Measurements from ENCODE around the gene DCST1. TPM values are rescaled to one million over a fixed set of nuclear protein-coding genes. Genes with fewer than 3 reads are reported as not detected.

Gene DCST1
- polyA plus RNA-seq, 2 of the 4 experiments (the other 2 are of a cell fraction): 0.06 TPM; not detected in 1

DNA sequence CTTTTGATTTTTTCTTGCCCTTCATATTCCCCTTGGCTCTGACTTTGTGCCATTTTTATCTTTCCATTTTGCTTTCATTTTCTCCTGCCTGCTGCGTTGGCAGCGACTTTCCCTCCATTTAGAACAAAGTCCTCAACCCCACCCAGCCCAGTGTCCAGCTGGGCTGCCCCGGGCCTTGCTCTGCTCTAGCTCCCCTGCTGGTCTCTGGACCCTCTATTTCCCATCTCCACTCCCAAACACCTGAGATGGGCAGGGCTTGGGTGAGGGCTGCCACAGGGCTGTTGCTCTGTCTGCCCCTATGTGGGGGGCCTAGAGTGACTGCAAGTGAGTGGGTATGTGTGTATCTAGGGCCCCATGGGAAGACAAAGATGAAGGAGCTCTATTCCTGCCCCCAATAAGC is 10.2 kb downstream of the DCST1 start (continued):
- no peak for TF ChIP-seq ELK1 (IDR thresholded peaks at IDR 0.05; ENCODE audit: low read depth, low read length)
- no peak for TF ChIP-seq FOSB (CRISPR knock-in tag; IDR thresholded peaks at IDR 0.05)

DNA sequence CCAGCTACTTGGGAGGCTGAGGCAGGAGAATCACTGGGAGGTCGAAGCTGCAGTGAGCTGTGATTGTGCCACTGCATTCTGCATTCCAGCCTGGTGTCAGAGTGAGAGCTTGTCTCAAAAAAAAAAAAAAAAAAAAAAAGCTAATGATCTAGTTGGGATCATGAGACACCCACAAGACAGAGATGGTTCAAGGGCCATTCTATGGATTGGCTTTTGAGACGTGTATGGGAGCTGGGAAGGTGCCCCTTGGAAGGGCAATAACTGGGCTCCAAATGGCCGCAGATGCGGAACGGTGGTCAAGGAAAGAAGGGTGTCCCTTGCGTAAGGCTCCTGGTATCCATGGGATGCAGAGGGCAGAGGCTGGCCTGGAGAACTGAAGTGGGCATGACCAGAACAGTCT is 10.7 kb downstream of the DCST1 start:
- no peak for FAIRE-seq
- Histone ChIP-seq H3K4me3 (no peak overlapping the region), H3K4me2 (peak overlapping the region; percentile 34), H3K9me3 (no peaks in the 10 kb centered on the region), H3K27ac (peak overlapping the region; percentile 69 to 86), H3K4me1 (peaks cover 32% of the 10 kb centered on the region)
- ChIA-PET CTCF (interaction anchor here (0.5 to 5.9 kb wide), 12 partner anchors 38 to 440 kb away, joined by 3 to 36 read pairs (median 4); no protein-coding TSS in a partner anchor), POLR2A (interaction anchor here (0.7 kb wide), 1 partner anchor 80 kb away, joined by 6 read pairs; no protein-coding TSS in a partner anchor)
- DNase-seq (ENCODE audit: low read depth in 1 of 2, low spot score in 1 of 2): no peak
- ATAC-seq: no peak
- 75% methylated on average over 6 of the region's 6 CpGs for WGBS (ENCODE audit: missing lambda C conversion rate)
- TF ChIP-seq BHLHE40 (IDR thresholded peaks at IDR 0.05; ENCODE audit: low read depth, low read length): no peak
- TF ChIP-seq ZC3H11A (IDR thresholded peaks at IDR 0.05): no peak
- TF ChIP-seq, protein P1, sequence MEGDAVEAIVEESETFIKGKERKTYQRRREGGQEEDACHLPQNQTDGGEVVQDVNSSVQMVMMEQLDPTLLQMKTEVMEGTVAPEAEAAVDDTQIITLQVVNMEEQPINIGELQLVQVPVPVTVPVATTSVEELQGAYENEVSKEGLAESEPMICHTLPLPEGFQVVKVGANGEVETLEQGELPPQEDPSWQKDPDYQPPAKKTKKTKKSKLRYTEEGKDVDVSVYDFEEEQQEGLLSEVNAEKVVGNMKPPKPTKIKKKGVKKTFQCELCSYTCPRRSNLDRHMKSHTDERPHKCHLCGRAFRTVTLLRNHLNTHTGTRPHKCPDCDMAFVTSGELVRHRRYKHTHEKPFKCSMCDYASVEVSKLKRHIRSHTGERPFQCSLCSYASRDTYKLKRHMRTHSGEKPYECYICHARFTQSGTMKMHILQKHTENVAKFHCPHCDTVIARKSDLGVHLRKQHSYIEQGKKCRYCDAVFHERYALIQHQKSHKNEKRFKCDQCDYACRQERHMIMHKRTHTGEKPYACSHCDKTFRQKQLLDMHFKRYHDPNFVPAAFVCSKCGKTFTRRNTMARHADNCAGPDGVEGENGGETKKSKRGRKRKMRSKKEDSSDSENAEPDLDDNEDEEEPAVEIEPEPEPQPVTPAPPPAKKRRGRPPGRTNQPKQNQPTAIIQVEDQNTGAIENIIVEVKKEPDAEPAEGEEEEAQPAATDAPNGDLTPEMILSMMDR (IDR thresholded peaks at IDR 0.05): no peak
- TF ChIP-seq RAD21 (conservative IDR thresholded peaks at IDR 0.05 in 1 of 2, IDR thresholded peaks at IDR 0.05 in 1 of 2): no peak
- no peak for TF ChIP-seq HOXB5 (CRISPR knock-in tag; IDR thresholded peaks at IDR 0.05)
- TF ChIP-seq RCOR1 (IDR thresholded peaks at IDR 0.05; ENCODE audit: low read depth, low read length): no peak
- no peak for TF ChIP-seq MYC (IDR thresholded peaks at IDR 0.05; ENCODE audit: borderline replicate concordance, low read length)
- TF ChIP-seq HES2 (IDR thresholded peaks at IDR 0.05): no peak
- TF ChIP-seq, protein P2, sequence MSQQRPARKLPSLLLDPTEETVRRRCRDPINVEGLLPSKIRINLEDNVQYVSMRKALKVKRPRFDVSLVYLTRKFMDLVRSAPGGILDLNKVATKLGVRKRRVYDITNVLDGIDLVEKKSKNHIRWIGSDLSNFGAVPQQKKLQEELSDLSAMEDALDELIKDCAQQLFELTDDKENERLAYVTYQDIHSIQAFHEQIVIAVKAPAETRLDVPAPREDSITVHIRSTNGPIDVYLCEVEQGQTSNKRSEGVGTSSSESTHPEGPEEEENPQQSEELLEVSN (IDR thresholded peaks at IDR 0.05; ENCODE audit: borderline replicate concordance, low read depth): no peak
- TF ChIP-seq PHF8 (IDR thresholded peaks at IDR 0.05; ENCODE audit: borderline replicate concordance, low read depth): no peak

DNA sequence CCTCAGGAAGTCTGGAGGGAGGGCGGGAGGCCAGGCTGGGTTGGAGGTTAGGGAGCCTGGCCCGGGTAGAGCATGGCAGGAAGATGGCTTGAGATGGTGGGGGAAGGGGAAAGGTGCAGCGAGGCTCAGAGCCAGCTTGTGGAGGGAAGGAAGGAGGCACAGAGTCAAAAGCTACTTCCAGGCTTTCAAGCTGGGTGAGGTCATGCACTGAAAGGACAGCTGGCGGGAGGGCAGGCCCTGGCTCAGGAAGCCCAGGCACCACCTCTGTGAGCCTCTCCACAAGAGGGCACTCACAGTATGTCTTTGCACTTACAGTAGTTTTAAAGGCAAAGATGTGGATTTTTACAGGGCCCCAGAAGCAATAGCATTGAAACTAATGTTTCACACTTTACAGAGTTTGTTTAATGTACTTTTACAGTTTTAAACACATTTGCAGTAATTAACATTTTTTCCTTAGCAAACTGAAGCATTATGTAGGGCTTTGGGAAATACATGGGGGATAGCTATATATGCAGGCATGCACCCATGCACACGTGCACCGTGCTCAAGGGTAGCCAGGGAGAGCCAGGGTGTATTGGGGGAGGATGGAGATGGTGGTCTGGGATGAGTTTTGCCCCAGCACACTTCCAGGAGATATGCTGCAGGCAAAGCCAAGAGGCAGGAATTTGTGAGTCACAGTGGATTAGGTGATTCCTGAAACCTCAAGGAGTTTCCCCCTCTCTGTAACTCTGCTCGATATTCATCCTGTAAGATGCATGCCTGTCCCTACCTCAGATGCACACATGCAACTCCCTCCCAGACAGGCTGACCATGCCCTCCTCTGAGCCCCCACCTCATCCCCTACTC is 11.4 kb downstream of the DCST1 start:
- WGBS (ENCODE audit: missing lambda C conversion rate): 49% methylated on average over 7 of the region's 7 CpGs
- no peaks in the 10 kb centered on the region for H3K9me3 ChIP-seq
- ChIA-PET POLR2A (no interaction called here), CTCF (interaction anchor here (0.7 to 5.9 kb wide), 11 partner anchors 38 to 440 kb away, joined by 3 to 36 read pairs (median 4); no protein-coding TSS in a partner anchor)
- H3K27ac ChIP-seq: peak overlapping the region; percentile 69 to 86
- ATAC-seq (peak; percentile 93 to 96), FAIRE-seq (peak; percentile 23), DNase-seq (ENCODE audit: low read depth in 1 of 2, low spot score in 1 of 2) (peak; percentile 88)
- H3K4me2 ChIP-seq: peak overlapping the region; percentile 34
- peaks cover 35% of the 10 kb centered on the region for H3K4me1 ChIP-seq
- TF ChIP-seq RAD21 (conservative IDR thresholded peaks at IDR 0.05 in 1 of 2, IDR thresholded peaks at IDR 0.05 in 1 of 2) (peak; percentile 75 to 81), SMC3 (IDR thresholded peaks at IDR 0.05) (peak; percentile 79), HEYL (CRISPR knock-in tag; IDR thresholded peaks at IDR 0.05) (no peak), MAX (IDR thresholded peaks at IDR 0.05) (peak; percentile 62)
- TF ChIP-seq, protein P1 (IDR thresholded peaks at IDR 0.05): peak; percentile 73
- H3K4me3 ChIP-seq: no peak overlapping the region

Data from A549 (cell line).